Embryonic facial prominence (tissue), 1 donor: ENCODE data around the gene DNAH1.

Experiments
- DNase-seq: peaks from one replicate; pipeline ENCODE4 v3.0.0-alpha.2; 2016; ENCODE audit errors: extremely low spot score

Gene DNAH1

GRCh38 chr3:52388348-52388821, 72.3 kb downstream of the DNAH1 start:
- no peak for DNase-seq

- DNase-seq, result no peak
Observed at GRCh38 chr3:52388933-52389332, 72.8 kb downstream of the DNAH1 start.

GRCh38 chr3:52391096-52391495, 75.0 kb downstream of the DNAH1 start:
- DNase-seq, result no peak

- no peak for DNase-seq
Observed at GRCh38 chr3:52392216-52392930, 76.3 kb downstream of the DNAH1 start.

- DNase-seq, result no peak
Observed at GRCh38 chr3:52393131-52393807, 77.2 kb downstream of the DNAH1 start.

- no peak for DNase-seq
Observed at GRCh38 chr3:52393959-52394670, 78.0 kb downstream of the DNAH1 start.

GRCh38 chr3:52394751-52395502, 78.8 kb downstream of the DNAH1 start:
- no peak for DNase-seq

GRCh38 chr3:52395503-52395865, 79.4 kb downstream of the DNAH1 start:
- DNase-seq, result no peak

GRCh38 chr3:52396011-52396906, 80.1 kb downstream of the DNAH1 start:
- DNase-seq, result no peak

GRCh38 chr3:52396907-52397591, 80.9 kb downstream of the DNAH1 start:
- no peak for DNase-seq

- no peak for DNase-seq
Observed at GRCh38 chr3:52397676-52398399, 81.7 kb downstream of the DNAH1 start.

GRCh38 chr3:52398670-52399081, 82.6 kb downstream of the DNAH1 start:
- DNase-seq, result no peak

- no peak for DNase-seq
Observed at GRCh38 chr3:52399131-52399530, 83.0 kb downstream of the DNAH1 start.

- no peak for DNase-seq
Observed at GRCh38 chr3:52399593-52399992, 83.5 kb downstream of the DNAH1 start.

GRCh38 chr3:52400275-52400793, 84.2 kb downstream of the DNAH1 start:
- DNase-seq, result no peak

GRCh38 chr3:52401021-52401420, 84.9 kb downstream of the DNAH1 start:
- DNase-seq, result no peak

GRCh38 chr3:52401551-52401950, 85.4 kb downstream of the DNAH1 start:
- no peak for DNase-seq

- DNase-seq, result no peak
Observed at GRCh38 chr3:52402101-52402521, 86.0 kb downstream of the DNAH1 start.

GRCh38 chr3:52402706-52403270, 86.7 kb downstream of the DNAH1 start:
- no peak for DNase-seq
